Right lobe of liver (tissue), 6 donors: ENCODE results near the gene FAM3A. TPM values are rescaled to one million over a fixed set of nuclear protein-coding genes. Genes with fewer than 3 reads are reported as not detected.

Experiments
- ATAC-seq, 4 donors: fragments of 200-7000 bp; cut with Tn5 transposase; one replicate each; pipeline ENCODE4 v1.9.1; 2020; ENCODE audit warnings: mild to moderate bottlenecking in 4 of 4, moderate library complexity in 4 of 4
- DNase-seq, 3 donors: peaks; one replicate each; pipeline ENCODE4 v3.0.0-alpha.2; 2020
- H3K27ac ChIP-seq, 3 donors: fragments of 200-600 bp; one replicate each; pipeline ENCODE4 v1.8.0; 2022
- H3K27me3 ChIP-seq, 2 donors: fragments of 200-600 bp; one replicate each; pipeline ENCODE4 v1.8.0; 2022
- H3K36me3 ChIP-seq, 4 donors: fragments of 200-600 bp; sonication (generic) in 1 of 4; one replicate each; pipeline versions ENCODE4 v1.5.1 to v1.8.0; 2017 to 2022; ENCODE audit warnings: control low read depth in 1 of 4
- H3K4me1 ChIP-seq, 4 donors: fragments of 200-600 bp; sonication (generic) in 1 of 4; one replicate each; pipeline versions ENCODE4 v1.5.1 to v1.8.0; 2017 to 2022; ENCODE audit warnings: control low read depth in 1 of 4
- H3K4me3 ChIP-seq, 3 donors: fragments of 200-600 bp; one replicate each; pipeline ENCODE4 v1.8.0; 2022
- H3K9me3 ChIP-seq, 4 donors: fragments of 200-600 bp; sonication (generic) in 1 of 4; one replicate each; pipeline versions ENCODE4 v1.5.1 to v1.8.0; 2017 to 2022; ENCODE audit warnings: control low read depth in 1 of 4
- CTCF ChIP-seq, 4 donors: fragments of 200-600 bp in 3 of 4; fragments of 450-650 bp in 1 of 4; IDR thresholded peaks; one replicate each; pipeline versions ENCODE4 v1.5.1 to v1.8.0; 2016 to 2022; ENCODE audit warnings: antibody characterized with exemption in 4 of 4, mild to moderate bottlenecking in 2 of 4
- POLR2A ChIP-seq: fragments of 450-650 bp; IDR thresholded peaks from one replicate; pipeline ENCODE4 v1.6.1; 2017; ENCODE audit warnings: antibody characterized with exemption, mild to moderate bottlenecking
- WGBS: methylation state at CpG from one replicate; pipeline ENCODE4 v1.1.6; 2018; ENCODE audit warnings: low coverage, low lambda C conversion rate; ENCODE audit not compliant: insufficient coverage; ENCODE audit errors: missing lambda C conversion rate; 5-methylcytosine and 5-hydroxymethylcytosine counted together
- intact Hi-C, 2 donors: fragments of 100-400 bp; cut with DNase I; formaldehyde crosslinking; loops; one replicate each; pipeline versions ENCODE4 v1.11.2 to v1.14.1; 2022
- total RNA-seq, 6 experiments: library from RNA; depleted of rRNA in 2 of 6; stranded (reverse); fragments of >200 nt in 2 of 6; fragmentation: NEBNext Ultra II Directional in 3 of 6; extraction: Animal tissue kit (Norgen Biotek cat#: 25700) in 3 of 6; gene quantifications; one replicate each; pipeline versions ENCODE4 v1.1.0 to v1.2.4, GENCODE V29; 2016 to 2023
- donor health status: DM: no; HTN: yes; CAD: no.
- donor health status: DM: no; HTN: no; CAD: no.
- donor health status: DM: no; HTN: no; CAD: no.
- donor health status: DM: no; HTN: yes; CAD: no.
- donor health status: DM: no; HTN: yes; CAD: no.

Gene FAM3A
- total RNA-seq, 6 experiments from 2014 or later: 23.5 to 44.2 (median 34.9) TPM

- DNase-seq (no peak), ATAC-seq (no peak)
- Histone ChIP-seq H3K9me3 (no peaks in the 10 kb centered on the region), H3K4me3 (no peak overlapping the region), H3K36me3 (peaks cover 0 to 5% (median 0%) of the 10 kb centered on the region in 4 donors), H3K4me1 (peaks cover 0 to 12% (median 3%) of the 10 kb centered on the region in 4 donors), H3K27me3 (no peaks in the 10 kb centered on the region), H3K27ac (no peak overlapping the region)
- intact Hi-C loops: no loop called here
- 69% methylated on average over 5 of the region's 12 CpGs for WGBS
- TF ChIP-seq CTCF (IDR thresholded peaks at IDR 0.05) (no peak), POLR2A (no peak)
These were observed 4.3 kb downstream of the FAM3A start for GRCh38 chrX:154511761-154512160.

- Histone ChIP-seq H3K4me1 (peaks cover 0 to 9% (median under 1%) of the 10 kb centered on the region in 4 donors), H3K4me3 (no peak overlapping the region), H3K36me3 (peaks cover 0 to 7% (median 0%) of the 10 kb centered on the region in 4 donors), H3K9me3 (no peaks in the 10 kb centered on the region), H3K27ac (no peak overlapping the region), H3K27me3 (no peaks in the 10 kb centered on the region)
- DNase-seq: no peak
- 79% methylated on average over 4 of the region's 5 CpGs for WGBS
- ATAC-seq: no peak
- TF ChIP-seq CTCF (IDR thresholded peaks at IDR 0.05) (no peak), POLR2A (no peak)
- intact Hi-C loops: no loop called here
These were observed 6.6 kb downstream of the FAM3A start for GRCh38 chrX:154509455-154509854.

- no peak overlapping the region for H3K27ac ChIP-seq
- no peaks in the 10 kb centered on the region for H3K9me3 ChIP-seq
- H3K27me3 ChIP-seq: no peaks in the 10 kb centered on the region
- no peak for TF ChIP-seq POLR2A
- no peak for TF ChIP-seq CTCF (IDR thresholded peaks at IDR 0.05)
- no CpG with 5 or more reads among the region's 13 CpGs for WGBS
- H3K36me3 ChIP-seq: peaks cover 0 to 7% (median 0%) of the 10 kb centered on the region in 4 donors
- H3K4me3 ChIP-seq: no peak overlapping the region
- intact Hi-C loops: no loop called here
- H3K4me1 ChIP-seq: no peaks in the 10 kb centered on the region
- DNase-seq: no peak
- no peak for ATAC-seq
These were observed 7.7 kb downstream of the FAM3A start for GRCh38 chrX:154508384-154508745.

- H3K27me3 ChIP-seq: no peaks in the 10 kb centered on the region
- 80% methylated on average over 7 of the region's 24 CpGs for whole genome bisulfite sequencing
- intact Hi-C loops: no loop called here
- no peaks in the 10 kb centered on the region for H3K9me3 ChIP-seq
- TF ChIP-seq POLR2A (no peak), CTCF (IDR thresholded peaks at IDR 0.05) (no peak)
- no peak for ATAC-seq
- H3K27ac ChIP-seq: no peak overlapping the region
- peaks cover 0 to 7% (median 0%) of the 10 kb centered on the region in 4 donors for H3K36me3 ChIP-seq
- DNase-seq: no peak
- no peak overlapping the region for H3K4me3 ChIP-seq
- no peaks in the 10 kb centered on the region for H3K4me1 ChIP-seq
These were observed 8.2 kb downstream of the FAM3A start for GRCh38 chrX:154507673-154508383.
